ENCODE data around the gene LTC4S. TPM values are rescaled to one million over a fixed set of nuclear protein-coding genes. Genes with fewer than 3 reads are reported as not detected.
A peak's percentile ranks its signal among the peaks of the same experiment; 100 is the strongest.

LTC4S gene
- polyA plus RNA-seq, 3 donors: 0.65 to 2.1 (median 0.69) TPM

- 72% methylated on average over 5 of the region's 14 CpGs for WGBS (ENCODE audit: insufficient coverage)
- Mint-ChIP-seq H3K9me3 (peaks cover 0 to 3% (median 0%) of the 10 kb centered on the region in 7 donors), H3K36me3 (peaks cover 25 to 30% of the 10 kb centered on the region in 2 donors), H3K27me3 (ENCODE audit: low read depth in 3 of 3) (peaks cover 9 to 18% (median 16%) of the 10 kb centered on the region in 3 donors), H3K4me3 (peak overlapping the region; percentile 71 to 82), H3K4me1 (peaks cover 46% of the 10 kb centered on the region), H3K27ac (peak overlapping the region; percentile 89 to 96 (median 95))
- Histone ChIP-seq H3K27me3 (ENCODE audit: control insufficient read depth in 2 of 2, insufficient read depth in 2 of 2, low read length in 2 of 2) (no peaks in the 10 kb centered on the region), H4K20me1 (ENCODE audit: insufficient read depth, low read length) (peaks cover 24% of the 10 kb centered on the region), H3K79me2 (ENCODE audit: insufficient read depth, low read length) (peaks cover 29% of the 10 kb centered on the region), H3K9me3 (replicated peaks in 1 of 2; ENCODE audit: control insufficient read depth in 1 of 2, insufficient read depth in 1 of 2, low read length in 2 of 2) (no peaks in the 10 kb centered on the region), H2AFZ (ENCODE audit: insufficient read depth, low read depth, low read length, poor library complexity, severe bottlenecking) (peak overlapping the region; percentile 59), H3K9ac (ENCODE audit: insufficient read depth, low read length, poor library complexity, severe bottlenecking) (peak overlapping the region; percentile 100), H3K36me3 (replicated peaks in 1 of 2; ENCODE audit: control insufficient read depth in 1 of 2, insufficient read depth in 2 of 2, low read length in 2 of 2) (peaks cover 8 to 10% of the 10 kb centered on the region in 2 donors), H3K4me2 (replicated peaks; ENCODE audit: extremely low read depth, low read length, poor library complexity, severe bottlenecking) (peak overlapping the region; percentile 96), H3K4me3 (replicated peaks in 1 of 3; ENCODE audit: low read depth in 2 of 3, low read length in 3 of 3) (peak overlapping the region in 2 of 3 experiments; percentile 35 to 99), H3K27ac (ENCODE audit: low read depth in 1 of 2, low read length in 2 of 2) (peak overlapping the region; percentile 77 to 98), H3K4me1 (ENCODE audit: control insufficient read depth in 1 of 2, insufficient read depth in 2 of 2, low read length in 2 of 2) (peaks cover 51 to 59% of the 10 kb centered on the region in 2 donors)
- intact Hi-C loops (cut with micrococcal nuclease): no loop called here
- TF ChIP-seq CTCF (IDR thresholded peaks at IDR 0.05): no peak
- DNase-seq: peak in 1 of 3 donors; percentile 41
These were observed 24.3 kb downstream of the LTC4S start for GRCh38 chr5:179817890-179818745.

GRCh38 chr5:179818746-179819295 is 25.0 kb downstream of the LTC4S start:
- H3K79me2 ChIP-seq (ENCODE audit: insufficient read depth, low read length): peaks cover 36% of the 10 kb centered on the region
- Mint-ChIP-seq H3K27me3 (ENCODE audit: low read depth in 3 of 3) (peaks cover 9 to 18% (median 18%) of the 10 kb centered on the region in 3 donors), H3K4me3 (peak overlapping the region; percentile 78 to 82), H3K4me1 (peaks cover 49% of the 10 kb centered on the region), H3K9me3 (peaks cover 0 to 3% (median 0%) of the 10 kb centered on the region in 7 donors), H3K27ac (peak overlapping the region; percentile 89 to 96 (median 95)), H3K36me3 (peaks cover 25 to 30% of the 10 kb centered on the region in 2 donors)
- H3K27me3 ChIP-seq (ENCODE audit: control insufficient read depth in 2 of 2, insufficient read depth in 2 of 2, low read length in 2 of 2): no peaks in the 10 kb centered on the region
- no peaks in the 10 kb centered on the region for H3K9me3 ChIP-seq (replicated peaks in 1 of 2; ENCODE audit: control insufficient read depth in 1 of 2, insufficient read depth in 1 of 2, low read length in 2 of 2)
- H3K4me2 ChIP-seq (replicated peaks; ENCODE audit: extremely low read depth, low read length, poor library complexity, severe bottlenecking): peak overlapping the region; percentile 96
- H3K9ac ChIP-seq (ENCODE audit: insufficient read depth, low read length, poor library complexity, severe bottlenecking): peak overlapping the region; percentile 100
- peak overlapping the region; percentile 90 to 98 for H3K27ac ChIP-seq (ENCODE audit: low read depth in 1 of 2, low read length in 2 of 2)
- H2AFZ ChIP-seq (ENCODE audit: insufficient read depth, low read depth, low read length, poor library complexity, severe bottlenecking): peak overlapping the region; percentile 59
- no peak for TF ChIP-seq CTCF (IDR thresholded peaks at IDR 0.05)
- 0% methylated on average over 20 of the region's 35 CpGs for WGBS (ENCODE audit: insufficient coverage)
- intact Hi-C loops (cut with micrococcal nuclease): loop anchor here in 1 of 2 donors (1.0 kb wide), 1 partner anchor 120 kb away; no protein-coding TSS in a partner anchor
- H3K36me3 ChIP-seq (replicated peaks in 1 of 2; ENCODE audit: control insufficient read depth in 1 of 2, insufficient read depth in 2 of 2, low read length in 2 of 2): peaks cover 14 to 15% of the 10 kb centered on the region in 2 donors
- H3K4me1 ChIP-seq (ENCODE audit: control insufficient read depth in 1 of 2, insufficient read depth in 2 of 2, low read length in 2 of 2): peaks cover 51 to 63% of the 10 kb centered on the region in 2 donors
- peaks cover 31% of the 10 kb centered on the region for H4K20me1 ChIP-seq (ENCODE audit: insufficient read depth, low read length)
- H3K4me3 ChIP-seq (replicated peaks in 1 of 3; ENCODE audit: low read depth in 2 of 3, low read length in 3 of 3): peak overlapping the region in 2 of 3 experiments; percentile 35 to 99
- DNase-seq: peak; percentile 96 to 99 (median 99)
